ENCODE measurements around the gene MYBPC2.
"Not testable (repeated sequence)": the region's sequence is repeated elsewhere in the genome, so short reads cannot be mapped to it uniquely, and the experiment has no call there.

The MYBPC2 gene

DNA sequence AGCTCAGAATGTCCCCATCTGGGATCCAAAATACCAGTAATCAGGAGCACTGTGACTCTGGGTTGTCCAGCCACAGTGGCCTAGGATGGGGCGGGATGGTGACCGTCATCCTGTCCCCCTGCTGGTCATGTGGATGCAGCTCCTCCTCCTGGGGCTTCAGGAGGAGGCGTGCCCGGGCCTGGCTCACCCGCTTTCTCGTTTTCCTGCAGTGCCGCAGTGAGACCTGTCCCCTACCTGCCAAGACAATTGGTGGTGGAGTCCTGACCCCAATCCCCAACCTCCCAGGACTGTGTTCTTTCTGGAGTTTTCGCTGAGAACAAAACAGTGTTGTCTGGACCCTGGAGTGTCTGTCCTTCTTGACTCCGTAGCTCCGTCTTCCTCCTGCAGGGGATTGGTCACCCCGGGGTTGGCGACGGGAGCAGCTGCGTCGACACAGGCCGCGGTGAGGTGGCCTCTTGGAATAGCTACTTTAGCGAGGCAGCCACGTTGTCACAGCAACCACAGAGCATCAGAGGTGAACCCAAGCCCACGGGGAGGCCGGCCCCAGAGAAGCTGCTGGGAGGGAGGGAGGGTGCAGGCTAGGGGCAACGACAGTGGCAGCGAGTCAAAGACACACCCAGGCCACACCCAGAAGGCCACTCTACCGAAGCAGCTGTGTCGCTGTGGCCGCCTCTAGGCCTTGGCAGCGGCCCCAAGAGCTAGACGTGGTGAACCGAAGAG, 33.5 kb downstream of the MYBPC2 start:
- no peak overlapping the region for H3K4me3 ChIP-seq (replicated peaks; ENCODE audit: low read depth, low read length)
- TF ChIP-seq, protein P1, sequence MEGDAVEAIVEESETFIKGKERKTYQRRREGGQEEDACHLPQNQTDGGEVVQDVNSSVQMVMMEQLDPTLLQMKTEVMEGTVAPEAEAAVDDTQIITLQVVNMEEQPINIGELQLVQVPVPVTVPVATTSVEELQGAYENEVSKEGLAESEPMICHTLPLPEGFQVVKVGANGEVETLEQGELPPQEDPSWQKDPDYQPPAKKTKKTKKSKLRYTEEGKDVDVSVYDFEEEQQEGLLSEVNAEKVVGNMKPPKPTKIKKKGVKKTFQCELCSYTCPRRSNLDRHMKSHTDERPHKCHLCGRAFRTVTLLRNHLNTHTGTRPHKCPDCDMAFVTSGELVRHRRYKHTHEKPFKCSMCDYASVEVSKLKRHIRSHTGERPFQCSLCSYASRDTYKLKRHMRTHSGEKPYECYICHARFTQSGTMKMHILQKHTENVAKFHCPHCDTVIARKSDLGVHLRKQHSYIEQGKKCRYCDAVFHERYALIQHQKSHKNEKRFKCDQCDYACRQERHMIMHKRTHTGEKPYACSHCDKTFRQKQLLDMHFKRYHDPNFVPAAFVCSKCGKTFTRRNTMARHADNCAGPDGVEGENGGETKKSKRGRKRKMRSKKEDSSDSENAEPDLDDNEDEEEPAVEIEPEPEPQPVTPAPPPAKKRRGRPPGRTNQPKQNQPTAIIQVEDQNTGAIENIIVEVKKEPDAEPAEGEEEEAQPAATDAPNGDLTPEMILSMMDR (IDR thresholded peaks at IDR 0.05; ENCODE audit: insufficient read depth, low read length, poor library complexity, severe bottlenecking): no peak
- DNase-seq (ENCODE audit: extremely low read depth, insufficient read length): no peak

DNA sequence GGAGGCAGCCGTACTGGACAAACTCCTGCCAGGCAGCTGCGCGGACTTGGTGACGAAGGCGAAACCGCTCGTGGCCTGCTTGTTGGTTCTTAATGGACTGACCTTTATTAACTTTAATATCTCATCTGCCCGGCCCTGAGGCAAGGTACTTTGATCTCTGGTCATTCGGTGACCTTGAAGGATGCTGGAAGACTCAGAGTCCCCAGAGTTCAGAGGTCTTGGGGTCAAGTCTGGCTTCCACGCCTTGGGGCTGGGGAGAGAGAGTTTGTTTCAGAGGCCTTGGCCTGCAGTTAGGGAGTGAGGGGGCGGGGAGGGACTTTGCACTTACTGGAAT, 34.0 kb downstream of the MYBPC2 start:
- no peak overlapping the region for H3K4me3 ChIP-seq (replicated peaks; ENCODE audit: low read depth, low read length)
- TF ChIP-seq, protein P1 (IDR thresholded peaks at IDR 0.05; ENCODE audit: insufficient read depth, low read length, poor library complexity, severe bottlenecking): no peak
- no peaks in the 10 kb centered on the region for H3K36me3 ChIP-seq (ENCODE audit: control insufficient read depth, insufficient read depth, low read length)
- no peaks in the 10 kb centered on the region; the same call in 1 of the 2 replicates for H3K27me3 ChIP-seq (replicated peaks; ENCODE audit: control insufficient read depth, insufficient read depth, low read length)
- no peak for DNase-seq (ENCODE audit: extremely low read depth, insufficient read length)

More for the DNA sequence above, 33.5 kb downstream of the MYBPC2 start:
- H3K27me3 ChIP-seq (replicated peaks; ENCODE audit: control insufficient read depth, insufficient read depth, low read length): no peaks in the 10 kb centered on the region; the same call in 1 of the 2 replicates
- H3K36me3 ChIP-seq (ENCODE audit: control insufficient read depth, insufficient read depth, low read length): no peaks in the 10 kb centered on the region

DNA sequence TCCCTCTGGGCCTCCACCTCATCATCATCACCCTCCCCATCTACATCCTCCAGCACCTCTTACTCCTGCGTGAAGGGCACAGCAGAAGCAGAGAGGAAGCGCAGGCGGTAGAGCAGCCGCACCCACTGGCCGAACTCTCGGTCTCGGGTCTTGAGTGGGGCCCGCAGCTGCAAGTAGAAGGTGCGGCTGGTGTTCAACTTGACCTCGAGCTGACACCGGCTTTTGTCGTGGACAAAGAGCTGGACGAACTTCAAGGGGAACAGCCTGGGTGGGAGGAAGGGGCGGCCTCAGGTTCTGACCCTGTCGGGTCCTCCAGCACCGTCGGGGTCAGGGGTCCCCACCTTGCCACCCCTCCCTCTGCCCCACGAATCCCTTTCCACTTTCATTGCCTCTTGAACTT, 34.9 kb downstream of the MYBPC2 start:
- DNase-seq (ENCODE audit: extremely low read depth, insufficient read length): no peak
- Histone ChIP-seq H3K4me3 (replicated peaks; ENCODE audit: low read depth, low read length) (no peak overlapping the region), H3K36me3 (ENCODE audit: control insufficient read depth, insufficient read depth, low read length) (no peaks in the 10 kb centered on the region), H3K27me3 (replicated peaks; ENCODE audit: control insufficient read depth, insufficient read depth, low read length) (no peaks in the 10 kb centered on the region; the same call in 1 of the 2 replicates)
- TF ChIP-seq, protein P1 (IDR thresholded peaks at IDR 0.05; ENCODE audit: insufficient read depth, low read length, poor library complexity, severe bottlenecking): no peak

DNA sequence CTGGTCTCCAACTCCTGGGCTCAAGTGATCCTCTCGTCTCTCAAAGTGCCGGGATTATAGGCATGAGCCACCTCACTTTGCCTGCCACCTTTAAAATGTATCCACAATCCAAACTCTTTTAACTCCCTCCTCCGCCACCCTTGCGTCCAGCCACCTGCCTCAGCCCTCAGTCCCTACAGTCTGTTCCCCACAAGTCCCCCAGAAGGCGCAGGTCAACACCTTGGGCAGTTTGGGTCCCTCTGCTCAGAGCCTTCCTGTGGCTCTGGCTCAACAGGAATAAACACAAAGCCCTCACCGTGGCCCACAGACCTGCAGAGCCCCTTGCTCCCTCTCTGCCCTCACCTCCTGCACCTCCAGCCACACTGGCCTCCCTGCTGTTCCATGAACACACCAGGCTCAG, 36.1 kb downstream of the MYBPC2 start:
- Histone ChIP-seq H3K4me3 (replicated peaks; ENCODE audit: low read depth, low read length) (no peak overlapping the region), H3K36me3 (ENCODE audit: control insufficient read depth, insufficient read depth, low read length) (no peaks in the 10 kb centered on the region), H3K27me3 (replicated peaks; ENCODE audit: control insufficient read depth, insufficient read depth, low read length) (no peaks in the 10 kb centered on the region; the same call in 1 of the 2 replicates)
- no peak for DNase-seq (ENCODE audit: extremely low read depth, insufficient read length)
- TF ChIP-seq, protein P1 (IDR thresholded peaks at IDR 0.05; ENCODE audit: insufficient read depth, low read length, poor library complexity, severe bottlenecking): no peak

DNA sequence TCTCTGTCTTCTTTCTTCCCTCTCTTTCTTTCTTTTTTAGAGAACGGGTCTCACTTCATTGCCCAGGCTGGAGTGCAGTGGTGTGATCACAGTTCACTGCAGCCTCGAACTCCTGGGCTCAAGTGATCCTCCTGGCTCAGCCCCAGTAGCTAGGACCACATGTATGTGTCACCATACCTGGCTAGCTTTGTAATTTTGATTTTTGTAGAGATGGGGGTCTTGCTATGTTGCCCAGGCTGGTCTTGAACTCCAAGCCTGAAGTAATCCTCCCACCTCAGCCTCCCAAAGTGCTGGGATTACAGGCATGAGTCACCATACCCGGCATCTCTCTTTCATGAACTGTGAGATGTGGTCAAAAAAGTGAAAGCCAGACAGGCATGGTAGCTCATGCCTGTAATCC, 40.6 kb downstream of the MYBPC2 start:
- not testable (repeated sequence) for DNase-seq (ENCODE audit: extremely low read depth, insufficient read length); H3K4me3 ChIP-seq (replicated peaks; ENCODE audit: low read depth, low read length); H3K27me3 ChIP-seq (replicated peaks; ENCODE audit: control insufficient read depth, insufficient read depth, low read length); H3K36me3 ChIP-seq (ENCODE audit: control insufficient read depth, insufficient read depth, low read length)

DNA sequence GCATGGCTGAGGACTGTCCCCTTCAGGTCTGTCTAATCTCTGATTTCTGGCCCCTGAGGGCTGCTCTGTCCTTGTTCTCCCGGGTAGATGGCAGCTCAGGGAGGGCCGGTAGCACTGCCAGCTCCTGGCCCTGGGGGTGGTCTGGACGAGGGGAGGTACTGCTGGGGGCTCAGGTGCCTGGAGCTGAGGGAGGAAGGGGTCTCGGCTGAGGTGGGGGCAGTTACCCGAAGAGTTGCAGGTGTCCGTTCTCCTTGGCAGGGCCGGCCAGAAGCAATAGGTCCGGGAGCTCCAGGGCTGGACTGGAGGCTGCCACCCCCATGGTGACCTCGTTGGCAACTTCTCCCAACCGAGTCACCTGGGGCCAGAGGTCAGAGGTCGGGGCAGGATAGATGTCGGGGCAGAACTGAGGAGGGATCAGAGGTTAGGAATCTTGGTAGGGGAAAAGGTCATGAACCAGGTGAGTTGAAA, 42.4 kb downstream of the MYBPC2 start:
- no peak for DNase-seq (ENCODE audit: extremely low read depth, insufficient read length)

More for the DNA sequence above, 42.4 kb downstream of the MYBPC2 start:
- H3K4me3 ChIP-seq (replicated peaks; ENCODE audit: low read depth, low read length): no peak overlapping the region
- H3K27me3 ChIP-seq (replicated peaks; ENCODE audit: control insufficient read depth, insufficient read depth, low read length): no peaks in the 10 kb centered on the region
- peaks cover 16% of the 10 kb centered on the region for H3K36me3 ChIP-seq (ENCODE audit: control insufficient read depth, insufficient read depth, low read length)
- TF ChIP-seq, protein P1 (IDR thresholded peaks at IDR 0.05; ENCODE audit: insufficient read depth, low read length, poor library complexity, severe bottlenecking): no peak
